ENCODE results near the gene HIP1R.

The HIP1R gene

GRCh38 chr12:122894193-122895121, 59.2 kb downstream of the HIP1R start:
- peaks cover 13% of the 10 kb centered on the region for H3K4me1 ChIP-seq (ENCODE audit: control insufficient read depth, insufficient read depth, low read length)
- TF ChIP-seq ZNF157 (tag by site-specific recombination; IDR thresholded peaks at IDR 0.05): no peak
- TF ChIP-seq, protein P1, sequence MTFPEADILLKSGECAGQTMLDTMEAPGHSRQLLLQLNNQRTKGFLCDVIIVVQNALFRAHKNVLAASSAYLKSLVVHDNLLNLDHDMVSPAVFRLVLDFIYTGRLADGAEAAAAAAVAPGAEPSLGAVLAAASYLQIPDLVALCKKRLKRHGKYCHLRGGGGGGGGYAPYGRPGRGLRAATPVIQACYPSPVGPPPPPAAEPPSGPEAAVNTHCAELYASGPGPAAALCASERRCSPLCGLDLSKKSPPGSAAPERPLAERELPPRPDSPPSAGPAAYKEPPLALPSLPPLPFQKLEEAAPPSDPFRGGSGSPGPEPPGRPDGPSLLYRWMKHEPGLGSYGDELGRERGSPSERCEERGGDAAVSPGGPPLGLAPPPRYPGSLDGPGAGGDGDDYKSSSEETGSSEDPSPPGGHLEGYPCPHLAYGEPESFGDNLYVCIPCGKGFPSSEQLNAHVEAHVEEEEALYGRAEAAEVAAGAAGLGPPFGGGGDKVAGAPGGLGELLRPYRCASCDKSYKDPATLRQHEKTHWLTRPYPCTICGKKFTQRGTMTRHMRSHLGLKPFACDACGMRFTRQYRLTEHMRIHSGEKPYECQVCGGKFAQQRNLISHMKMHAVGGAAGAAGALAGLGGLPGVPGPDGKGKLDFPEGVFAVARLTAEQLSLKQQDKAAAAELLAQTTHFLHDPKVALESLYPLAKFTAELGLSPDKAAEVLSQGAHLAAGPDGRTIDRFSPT (tag by site-specific recombination; IDR thresholded peaks at IDR 0.05): peak; percentile 58; the same call in 1 of the 2 replicates
- peak; percentile 56 for TF ChIP-seq KLF1 (tag by site-specific recombination; IDR thresholded peaks at IDR 0.05)
- TF ChIP-seq, protein P2, sequence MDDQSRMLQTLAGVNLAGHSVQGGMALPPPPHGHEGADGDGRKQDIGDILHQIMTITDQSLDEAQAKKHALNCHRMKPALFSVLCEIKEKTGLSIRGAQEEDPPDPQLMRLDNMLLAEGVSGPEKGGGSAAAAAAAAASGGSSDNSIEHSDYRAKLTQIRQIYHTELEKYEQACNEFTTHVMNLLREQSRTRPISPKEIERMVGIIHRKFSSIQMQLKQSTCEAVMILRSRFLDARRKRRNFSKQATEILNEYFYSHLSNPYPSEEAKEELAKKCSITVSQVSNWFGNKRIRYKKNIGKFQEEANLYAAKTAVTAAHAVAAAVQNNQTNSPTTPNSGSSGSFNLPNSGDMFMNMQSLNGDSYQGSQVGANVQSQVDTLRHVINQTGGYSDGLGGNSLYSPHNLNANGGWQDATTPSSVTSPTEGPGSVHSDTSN (CRISPR knock-in tag; IDR thresholded peaks at IDR 0.05): no peak
- TF ChIP-seq SCRT1 (tag by site-specific recombination; IDR thresholded peaks at IDR 0.05; ENCODE audit: borderline replicate concordance): no peak
- no peak for TF ChIP-seq ZNF792 (tag by site-specific recombination; IDR thresholded peaks at IDR 0.05)
- TF ChIP-seq, protein P3, sequence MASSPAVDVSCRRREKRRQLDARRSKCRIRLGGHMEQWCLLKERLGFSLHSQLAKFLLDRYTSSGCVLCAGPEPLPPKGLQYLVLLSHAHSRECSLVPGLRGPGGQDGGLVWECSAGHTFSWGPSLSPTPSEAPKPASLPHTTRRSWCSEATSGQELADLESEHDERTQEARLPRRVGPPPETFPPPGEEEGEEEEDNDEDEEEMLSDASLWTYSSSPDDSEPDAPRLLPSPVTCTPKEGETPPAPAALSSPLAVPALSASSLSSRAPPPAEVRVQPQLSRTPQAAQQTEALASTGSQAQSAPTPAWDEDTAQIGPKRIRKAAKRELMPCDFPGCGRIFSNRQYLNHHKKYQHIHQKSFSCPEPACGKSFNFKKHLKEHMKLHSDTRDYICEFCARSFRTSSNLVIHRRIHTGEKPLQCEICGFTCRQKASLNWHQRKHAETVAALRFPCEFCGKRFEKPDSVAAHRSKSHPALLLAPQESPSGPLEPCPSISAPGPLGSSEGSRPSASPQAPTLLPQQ (tag by site-specific recombination; IDR thresholded peaks at IDR 0.05): peak; percentile 51; the same call in 1 of the 2 replicates
- TF ChIP-seq CTCF (tag by site-specific recombination; IDR thresholded peaks at IDR 0.05): peak; percentile 30; the same call in 1 of the 2 replicates
- TF ChIP-seq, protein P4, sequence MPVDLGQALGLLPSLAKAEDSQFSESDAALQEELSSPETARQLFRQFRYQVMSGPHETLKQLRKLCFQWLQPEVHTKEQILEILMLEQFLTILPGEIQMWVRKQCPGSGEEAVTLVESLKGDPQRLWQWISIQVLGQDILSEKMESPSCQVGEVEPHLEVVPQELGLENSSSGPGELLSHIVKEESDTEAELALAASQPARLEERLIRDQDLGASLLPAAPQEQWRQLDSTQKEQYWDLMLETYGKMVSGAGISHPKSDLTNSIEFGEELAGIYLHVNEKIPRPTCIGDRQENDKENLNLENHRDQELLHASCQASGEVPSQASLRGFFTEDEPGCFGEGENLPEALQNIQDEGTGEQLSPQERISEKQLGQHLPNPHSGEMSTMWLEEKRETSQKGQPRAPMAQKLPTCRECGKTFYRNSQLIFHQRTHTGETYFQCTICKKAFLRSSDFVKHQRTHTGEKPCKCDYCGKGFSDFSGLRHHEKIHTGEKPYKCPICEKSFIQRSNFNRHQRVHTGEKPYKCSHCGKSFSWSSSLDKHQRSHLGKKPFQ (tag by site-specific recombination; IDR thresholded peaks at IDR 0.05): 0 out of 2 replicates have a peak, but pooled peaks have one; percentile 26
- TF ChIP-seq, protein P5, sequence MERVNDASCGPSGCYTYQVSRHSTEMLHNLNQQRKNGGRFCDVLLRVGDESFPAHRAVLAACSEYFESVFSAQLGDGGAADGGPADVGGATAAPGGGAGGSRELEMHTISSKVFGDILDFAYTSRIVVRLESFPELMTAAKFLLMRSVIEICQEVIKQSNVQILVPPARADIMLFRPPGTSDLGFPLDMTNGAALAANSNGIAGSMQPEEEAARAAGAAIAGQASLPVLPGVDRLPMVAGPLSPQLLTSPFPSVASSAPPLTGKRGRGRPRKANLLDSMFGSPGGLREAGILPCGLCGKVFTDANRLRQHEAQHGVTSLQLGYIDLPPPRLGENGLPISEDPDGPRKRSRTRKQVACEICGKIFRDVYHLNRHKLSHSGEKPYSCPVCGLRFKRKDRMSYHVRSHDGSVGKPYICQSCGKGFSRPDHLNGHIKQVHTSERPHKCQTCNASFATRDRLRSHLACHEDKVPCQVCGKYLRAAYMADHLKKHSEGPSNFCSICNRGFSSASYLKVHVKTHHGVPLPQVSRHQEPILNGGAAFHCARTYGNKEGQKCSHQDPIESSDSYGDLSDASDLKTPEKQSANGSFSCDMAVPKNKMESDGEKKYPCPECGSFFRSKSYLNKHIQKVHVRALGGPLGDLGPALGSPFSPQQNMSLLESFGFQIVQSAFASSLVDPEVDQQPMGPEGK (tag by site-specific recombination; IDR thresholded peaks at IDR 0.05): 0 out of 2 replicates have a peak, but pooled peaks have one; percentile 14
- TF ChIP-seq IKZF3 (tag by site-specific recombination; IDR thresholded peaks at IDR 0.05): 0 out of 2 replicates have a peak, but pooled peaks have one; percentile 25
- no peak for TF ChIP-seq RBAK (tag by site-specific recombination; IDR thresholded peaks at IDR 0.05)
- TF ChIP-seq PRDM10 (tag by site-specific recombination; IDR thresholded peaks at IDR 0.05): peak; percentile 88
- peak; percentile 21; the same call in 1 of the 2 replicates for TF ChIP-seq ZBTB48 (tag by site-specific recombination; IDR thresholded peaks at IDR 0.05)
- peak; percentile 68; the same call in 1 of the 2 replicates for TF ChIP-seq EGR2 (tag by site-specific recombination; IDR thresholded peaks at IDR 0.05; ENCODE audit: low read depth)
- peak; percentile 49; the same call in 1 of the 2 replicates for TF ChIP-seq ZFHX2 (tag by site-specific recombination; conservative IDR thresholded peaks at IDR 0.05)
- TF ChIP-seq ZNF138 (tag by site-specific recombination; IDR thresholded peaks at IDR 0.05; ENCODE audit: borderline replicate concordance): no peak
- TF ChIP-seq ZBTB17 (tag by site-specific recombination; IDR thresholded peaks at IDR 0.05): peak; percentile 51
- no peak for TF ChIP-seq GLIS1 (tag by site-specific recombination; IDR thresholded peaks at IDR 0.05)
- no peak for TF ChIP-seq ZNF549 (tag by site-specific recombination; IDR thresholded peaks at IDR 0.05)
- TF ChIP-seq ZFP69B (tag by site-specific recombination; IDR thresholded peaks at IDR 0.05): peak; percentile 38; the same call in 1 of the 2 replicates

More at GRCh38 chr12:122894193-122895121, 59.2 kb downstream of the HIP1R start:
- ChIA-PET POLR2A (interaction anchor here (0.7 to 0.8 kb wide), 2 partner anchors 338 to 1294 kb away, joined by 3 to 9 read pairs; partner anchors contain the start of genes MPHOSPH9 and MTRFR), CTCF (interaction anchor here (0.6 to 2.1 kb wide), 6 partner anchors 11 to 102 kb away, joined by 3 to 11 read pairs (median 4); no protein-coding TSS in a partner anchor)
- peak overlapping the region; percentile 63; the same call in 1 of the 2 replicates for H3K27ac ChIP-seq (ENCODE audit: extremely low read depth, low read depth, low read length)
- H3K4me3 ChIP-seq (ENCODE audit: low read depth, low read length): peak overlapping the region; percentile 67
- no peaks in the 10 kb centered on the region for H3K36me3 ChIP-seq (ENCODE audit: control insufficient read depth in 2 of 2, insufficient read depth in 1 of 2, low read length in 2 of 2)
- H3K9me3 ChIP-seq (ENCODE audit: control insufficient read depth, insufficient read depth, low read depth, low read length): no peaks in the 10 kb centered on the region

Data from HEK293 (cell line).